ENCODE measurements around the gene MESD.

DNA sequence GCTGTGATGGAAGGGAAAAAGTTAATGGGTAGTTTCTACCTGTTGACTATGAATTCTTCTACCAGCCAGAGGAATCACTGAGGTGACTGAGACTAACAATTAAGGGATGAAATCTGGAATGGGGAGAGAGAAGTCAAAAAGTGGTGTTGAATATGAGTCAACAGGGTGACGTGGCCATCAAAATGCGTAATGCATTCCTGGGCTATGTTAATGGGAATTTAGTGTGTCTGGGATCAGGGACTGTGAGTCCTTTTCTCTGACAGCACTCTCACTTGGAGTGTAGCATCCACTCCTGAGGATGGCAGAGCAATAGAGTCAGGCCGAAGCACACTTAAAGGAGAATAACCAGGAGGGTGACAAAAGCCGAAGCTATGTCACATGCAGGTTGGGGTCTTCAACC is 60.4 kb downstream of the MESD start:
- TF ChIP-seq CBX8 (IDR thresholded peaks at IDR 0.05; ENCODE audit: borderline replicate concordance, extremely low read depth, low read depth, low read length, poor library complexity, severe bottlenecking), result no peak
- no peak for TF ChIP-seq FOXK1 (CRISPR knock-in tag; IDR thresholded peaks at IDR 0.05; ENCODE audit: borderline replicate concordance)
- no peak for TF ChIP-seq EZH2 (IDR thresholded peaks at IDR 0.05; ENCODE audit: borderline replicate concordance, low read depth, low read length)
- TF ChIP-seq, protein P1, sequence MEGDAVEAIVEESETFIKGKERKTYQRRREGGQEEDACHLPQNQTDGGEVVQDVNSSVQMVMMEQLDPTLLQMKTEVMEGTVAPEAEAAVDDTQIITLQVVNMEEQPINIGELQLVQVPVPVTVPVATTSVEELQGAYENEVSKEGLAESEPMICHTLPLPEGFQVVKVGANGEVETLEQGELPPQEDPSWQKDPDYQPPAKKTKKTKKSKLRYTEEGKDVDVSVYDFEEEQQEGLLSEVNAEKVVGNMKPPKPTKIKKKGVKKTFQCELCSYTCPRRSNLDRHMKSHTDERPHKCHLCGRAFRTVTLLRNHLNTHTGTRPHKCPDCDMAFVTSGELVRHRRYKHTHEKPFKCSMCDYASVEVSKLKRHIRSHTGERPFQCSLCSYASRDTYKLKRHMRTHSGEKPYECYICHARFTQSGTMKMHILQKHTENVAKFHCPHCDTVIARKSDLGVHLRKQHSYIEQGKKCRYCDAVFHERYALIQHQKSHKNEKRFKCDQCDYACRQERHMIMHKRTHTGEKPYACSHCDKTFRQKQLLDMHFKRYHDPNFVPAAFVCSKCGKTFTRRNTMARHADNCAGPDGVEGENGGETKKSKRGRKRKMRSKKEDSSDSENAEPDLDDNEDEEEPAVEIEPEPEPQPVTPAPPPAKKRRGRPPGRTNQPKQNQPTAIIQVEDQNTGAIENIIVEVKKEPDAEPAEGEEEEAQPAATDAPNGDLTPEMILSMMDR (IDR thresholded peaks at IDR 0.05 in 2 of 3, conservative IDR thresholded peaks at IDR 0.05 in 1 of 3; ENCODE audit: insufficient read depth in 2 of 3, low read depth in 1 of 3, low read length in 3 of 3), result no peak
- TF ChIP-seq, protein P2, sequence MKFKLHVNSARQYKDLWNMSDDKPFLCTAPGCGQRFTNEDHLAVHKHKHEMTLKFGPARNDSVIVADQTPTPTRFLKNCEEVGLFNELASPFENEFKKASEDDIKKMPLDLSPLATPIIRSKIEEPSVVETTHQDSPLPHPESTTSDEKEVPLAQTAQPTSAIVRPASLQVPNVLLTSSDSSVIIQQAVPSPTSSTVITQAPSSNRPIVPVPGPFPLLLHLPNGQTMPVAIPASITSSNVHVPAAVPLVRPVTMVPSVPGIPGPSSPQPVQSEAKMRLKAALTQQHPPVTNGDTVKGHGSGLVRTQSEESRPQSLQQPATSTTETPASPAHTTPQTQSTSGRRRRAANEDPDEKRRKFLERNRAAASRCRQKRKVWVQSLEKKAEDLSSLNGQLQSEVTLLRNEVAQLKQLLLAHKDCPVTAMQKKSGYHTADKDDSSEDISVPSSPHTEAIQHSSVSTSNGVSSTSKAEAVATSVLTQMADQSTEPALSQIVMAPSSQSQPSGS (CRISPR knock-in tag; IDR thresholded peaks at IDR 0.05), result no peak
- no peak for TF ChIP-seq WHSC1 (IDR thresholded peaks at IDR 0.05; ENCODE audit: low read length)
- no peak for TF ChIP-seq FOXA1 (IDR thresholded peaks at IDR 0.05; ENCODE audit: borderline replicate concordance)
- no peak for TF ChIP-seq IFI16 (CRISPR knock-in tag; IDR thresholded peaks at IDR 0.05)
- TF ChIP-seq U2AF2 (optimal IDR thresholded peaks at IDR 0.05; ENCODE audit: low read depth, low read length), result no peak
- no peak for TF ChIP-seq ZNF830 (CRISPR knock-in tag; IDR thresholded peaks at IDR 0.05)
- no peak for TF ChIP-seq CAMTA2 (CRISPR knock-in tag; conservative IDR thresholded peaks at IDR 0.05)
- no peak for TF ChIP-seq ZNF785 (CRISPR knock-in tag; IDR thresholded peaks at IDR 0.05)
- TF ChIP-seq NFYB (IDR thresholded peaks at IDR 0.05; ENCODE audit: extremely low read depth, insufficient read length), result no peak
- TF ChIP-seq JUNB (CRISPR knock-in tag; conservative IDR thresholded peaks at IDR 0.05), result no peak
